Spleen (tissue), 7 donors: ENCODE results near the gene PTPN2.

Source experiments
- POLR2A ChIP-seq, 3 donors: fragments of 450-650 bp; IDR thresholded peaks; one replicate each; pipeline ENCODE4 v1.5.1; 2017; ENCODE audit warnings: antibody characterized with exemption in 3 of 3, mild to moderate bottlenecking in 1 of 3
- POLR2AphosphoS5 ChIP-seq, 3 donors: sonication (generic); formaldehyde crosslinking; IDR thresholded peaks; one replicate each; pipeline ENCODE4 v1.5.1; 2017; ENCODE audit warnings: antibody characterized with exemption in 3 of 3
- TF ChIP-seq, protein P1 (sequence below), 11 experiments: fragments of 200-600 bp in 7 of 11; fragments of 450-650 bp in 4 of 11; sonication (generic) in 4 of 11; IDR thresholded peaks in 8 of 11; conservative IDR thresholded peaks in 3 of 11; 1 replicate in 7 of 11; 2 replicates in 4 of 11; pipeline versions ENCODE4 v1.4.0 to v1.8.0; 2016 to 2021; ENCODE audit warnings: antibody characterized with exemption in 11 of 11, inconsistent platforms in 4 of 11, mild to moderate bottlenecking in 1 of 11
- donor health status: DM: no; HTN: no; CAD: no; lungs with moderate emphysema.
- donor health status: DM: no; HTN: no; CAD: no.
- donor health status: DM: no; HTN: no; CAD: no.

DNA sequence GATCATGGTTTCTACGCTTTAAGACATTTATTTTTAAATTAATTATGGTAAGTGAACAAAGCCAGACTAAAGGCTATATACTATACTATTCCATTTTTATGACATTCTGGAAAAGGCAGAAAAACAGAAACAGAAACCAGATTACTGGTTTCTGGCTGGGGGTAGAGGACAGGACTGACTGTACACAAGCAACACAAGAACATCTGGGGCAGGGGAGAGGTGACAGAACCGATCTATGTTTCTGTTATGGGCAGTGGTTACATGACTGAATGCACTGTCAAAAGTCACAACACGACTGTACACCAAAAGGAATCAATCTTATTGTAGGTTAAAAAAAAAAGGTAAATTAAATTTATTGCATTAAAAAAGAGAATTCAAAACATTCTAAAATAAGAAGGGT is 64.7 kb downstream of the PTPN2 start:
- TF ChIP-seq, protein P1, sequence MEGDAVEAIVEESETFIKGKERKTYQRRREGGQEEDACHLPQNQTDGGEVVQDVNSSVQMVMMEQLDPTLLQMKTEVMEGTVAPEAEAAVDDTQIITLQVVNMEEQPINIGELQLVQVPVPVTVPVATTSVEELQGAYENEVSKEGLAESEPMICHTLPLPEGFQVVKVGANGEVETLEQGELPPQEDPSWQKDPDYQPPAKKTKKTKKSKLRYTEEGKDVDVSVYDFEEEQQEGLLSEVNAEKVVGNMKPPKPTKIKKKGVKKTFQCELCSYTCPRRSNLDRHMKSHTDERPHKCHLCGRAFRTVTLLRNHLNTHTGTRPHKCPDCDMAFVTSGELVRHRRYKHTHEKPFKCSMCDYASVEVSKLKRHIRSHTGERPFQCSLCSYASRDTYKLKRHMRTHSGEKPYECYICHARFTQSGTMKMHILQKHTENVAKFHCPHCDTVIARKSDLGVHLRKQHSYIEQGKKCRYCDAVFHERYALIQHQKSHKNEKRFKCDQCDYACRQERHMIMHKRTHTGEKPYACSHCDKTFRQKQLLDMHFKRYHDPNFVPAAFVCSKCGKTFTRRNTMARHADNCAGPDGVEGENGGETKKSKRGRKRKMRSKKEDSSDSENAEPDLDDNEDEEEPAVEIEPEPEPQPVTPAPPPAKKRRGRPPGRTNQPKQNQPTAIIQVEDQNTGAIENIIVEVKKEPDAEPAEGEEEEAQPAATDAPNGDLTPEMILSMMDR (IDR thresholded peaks at IDR 0.05 in 8 of 11, conservative IDR thresholded peaks at IDR 0.05 in 3 of 11), result no peak
- TF ChIP-seq POLR2AphosphoS5 (IDR thresholded peaks at IDR 0.05) (no peak), POLR2A (IDR thresholded peaks at IDR 0.05) (no peak)
